ENCODE results near the gene MCCC1. TPM values are rescaled to one million over a fixed set of nuclear protein-coding genes. Genes with fewer than 3 reads are reported as not detected.
"Not testable (repeated sequence)": the region's sequence is repeated elsewhere in the genome, so short reads cannot be mapped to it uniquely, and the experiment has no call there.

MCCC1 gene
- total RNA-seq (2014; rRNA removed; shearing (Covaris generic); ENCODE audit: low replicate concordance) = 5.8 and 7.7 TPM in 2 replicates

DNA sequence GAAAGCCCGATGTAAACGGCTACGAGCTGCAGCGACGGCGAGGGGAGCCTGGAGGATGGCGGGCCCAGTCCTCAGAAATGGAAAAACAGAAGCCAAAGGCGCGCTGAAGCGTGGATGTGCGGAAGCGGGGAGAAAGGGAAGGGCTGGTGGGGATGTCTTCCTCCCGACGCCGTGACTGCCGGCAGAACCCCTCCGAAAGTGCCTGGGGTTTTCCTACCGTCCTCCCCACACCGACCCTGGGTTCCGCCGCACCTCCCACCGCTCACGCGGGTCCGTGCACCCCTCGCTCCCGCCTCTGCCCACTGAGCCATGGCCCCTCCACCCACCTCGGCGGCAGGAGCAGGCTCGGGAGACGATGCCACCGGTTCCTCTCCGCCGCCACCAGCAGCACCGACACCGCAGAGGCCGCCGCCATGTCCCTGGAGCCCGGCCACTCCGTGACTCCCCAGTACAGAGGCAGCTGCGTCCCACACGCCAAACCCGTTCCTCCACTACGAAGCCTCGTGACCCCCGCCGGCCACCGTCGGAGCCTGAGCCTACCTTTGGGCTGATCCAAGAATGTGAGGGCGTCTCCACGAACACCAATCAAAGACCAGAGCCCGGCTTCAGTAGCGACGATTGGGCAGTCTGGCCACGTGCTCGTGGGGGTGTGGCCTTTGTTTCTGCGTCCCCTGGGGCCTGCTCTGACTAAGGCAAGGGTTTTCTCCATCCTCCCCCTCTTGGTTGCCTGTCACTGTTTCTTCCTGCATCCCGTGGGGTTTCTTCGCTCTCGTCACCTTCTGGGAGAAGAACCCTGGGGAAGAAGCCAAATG lies at the start of gene MCCC1:
Gene MCCC1 (minus strand): TSS at position 471 of the 812 bp plus-strand sequence. CDS start 56 bp downstream, at position 415.
- in situ Hi-C loops (cut with HindIII; ENCODE audit: low pct_unique_long_range_greater_than_20kb, low sequenced_read_pairs) = no loop called here
- peak; percentile 98 for DNase-seq (ENCODE audit: low read depth)

DNA sequence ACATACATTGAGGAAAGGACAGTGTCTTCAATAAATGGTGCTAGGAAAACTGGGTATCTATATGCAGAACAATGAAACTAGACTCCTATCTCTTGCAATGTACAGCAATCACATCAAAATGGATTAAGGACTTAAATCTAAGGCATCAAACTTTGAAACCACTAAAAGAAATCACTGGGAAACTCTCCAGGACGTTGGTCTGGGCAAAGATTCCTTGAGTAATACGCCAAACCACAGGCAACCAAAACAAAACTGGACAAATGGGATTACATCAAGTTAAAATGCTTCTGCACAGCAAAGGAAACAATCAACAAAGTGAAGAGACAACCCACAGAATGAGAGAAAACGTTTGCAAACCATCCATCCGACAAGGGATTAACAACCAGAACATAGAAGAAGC lies 48.8 kb upstream of the MCCC1 start:
- in situ Hi-C loops (cut with HindIII; ENCODE audit: low pct_unique_long_range_greater_than_20kb, low sequenced_read_pairs) = no loop called here
- no peak for DNase-seq (ENCODE audit: low read depth)

DNA sequence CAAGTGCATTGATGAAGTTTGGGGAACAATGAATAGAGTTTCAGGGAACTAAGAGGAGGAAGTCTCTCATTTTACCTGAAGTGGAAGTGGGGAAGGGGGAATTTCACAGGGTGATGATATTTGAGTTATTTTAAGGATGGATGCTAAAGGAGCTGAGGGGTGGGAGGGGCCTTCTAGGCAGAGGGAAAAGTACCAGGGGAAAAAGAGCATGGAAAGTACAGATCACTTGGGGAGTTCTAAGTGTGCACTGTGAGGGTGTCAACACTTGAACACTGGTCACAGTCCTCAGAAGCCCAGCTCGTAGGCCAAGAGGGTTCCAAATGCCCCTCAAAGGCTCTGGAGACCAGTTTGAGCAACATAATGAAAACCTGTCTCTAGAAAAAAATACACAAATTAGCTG lies 45.1 kb upstream of the MCCC1 start:
- DNase-seq (ENCODE audit: low read depth) = no peak
- in situ Hi-C loops (cut with HindIII; ENCODE audit: low pct_unique_long_range_greater_than_20kb, low sequenced_read_pairs) = no loop called here

DNA sequence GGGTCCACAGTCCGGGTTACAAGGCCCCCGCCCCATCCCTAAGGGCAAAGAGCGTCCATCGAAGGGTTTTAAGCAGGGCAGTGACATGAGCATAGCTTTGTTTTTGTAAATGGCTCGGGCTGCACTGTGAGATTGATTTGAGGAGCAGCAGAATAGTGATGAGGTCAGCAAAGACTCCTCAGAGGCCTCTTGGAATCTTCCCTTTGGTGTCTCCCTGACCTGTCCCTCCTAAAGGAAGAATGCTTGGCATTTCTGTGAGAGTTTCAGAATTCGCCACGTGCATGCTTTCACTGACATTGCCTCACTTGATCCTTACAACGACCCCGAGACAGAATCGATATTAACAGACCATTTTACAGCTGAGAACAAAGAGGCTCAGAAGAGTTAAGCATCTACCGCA lies 42.9 kb upstream of the MCCC1 start:
- DNase-seq (ENCODE audit: low read depth) = no peak
- in situ Hi-C loops (cut with HindIII; ENCODE audit: low pct_unique_long_range_greater_than_20kb, low sequenced_read_pairs) = no loop called here

DNA sequence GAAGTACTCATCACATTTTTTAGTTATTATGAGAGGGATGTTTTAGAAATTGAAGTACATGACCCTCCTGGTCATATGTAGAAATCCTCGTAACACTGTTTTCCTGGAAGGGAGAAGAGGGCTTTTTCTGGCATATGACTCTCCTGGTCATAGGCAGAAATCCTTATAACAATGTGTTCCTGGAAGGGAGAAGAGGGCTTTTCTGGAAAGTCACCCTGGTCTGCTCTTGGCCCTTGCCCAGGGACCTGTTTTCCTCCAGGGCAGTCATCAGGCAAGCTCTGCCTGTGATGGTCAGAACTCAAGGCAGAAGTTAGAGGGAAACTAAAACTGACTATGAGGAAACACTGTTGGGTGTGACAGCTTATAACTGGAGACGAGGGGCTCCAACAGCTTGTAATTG lies 35.5 kb upstream of the MCCC1 start:
- DNase-seq (ENCODE audit: low read depth) = no peak
- in situ Hi-C loops (cut with HindIII; ENCODE audit: low pct_unique_long_range_greater_than_20kb, low sequenced_read_pairs) = no loop called here

DNA sequence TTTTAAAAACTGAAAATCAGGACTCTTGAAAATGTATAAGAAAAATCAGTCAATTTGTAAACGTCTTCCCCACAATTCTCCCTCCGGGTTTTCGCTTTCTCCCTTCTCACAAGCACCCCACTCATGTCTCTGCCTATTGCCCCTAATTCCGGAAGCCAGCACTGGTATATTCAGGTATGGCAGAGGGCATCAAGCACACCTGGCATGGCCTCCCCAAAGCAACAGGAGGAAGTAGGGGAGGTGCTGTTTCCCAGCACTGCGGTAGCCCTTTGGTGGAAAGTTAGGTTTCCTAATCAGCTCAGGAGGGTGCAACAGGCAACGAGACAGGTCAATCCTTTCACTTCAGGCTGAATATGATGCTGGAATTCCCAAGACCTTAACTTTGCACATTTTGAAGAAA lies 33.1 kb upstream of the MCCC1 start:
- in situ Hi-C loops (cut with HindIII; ENCODE audit: low pct_unique_long_range_greater_than_20kb, low sequenced_read_pairs) = no loop called here
- DNase-seq (ENCODE audit: low read depth) = no peak

DNA sequence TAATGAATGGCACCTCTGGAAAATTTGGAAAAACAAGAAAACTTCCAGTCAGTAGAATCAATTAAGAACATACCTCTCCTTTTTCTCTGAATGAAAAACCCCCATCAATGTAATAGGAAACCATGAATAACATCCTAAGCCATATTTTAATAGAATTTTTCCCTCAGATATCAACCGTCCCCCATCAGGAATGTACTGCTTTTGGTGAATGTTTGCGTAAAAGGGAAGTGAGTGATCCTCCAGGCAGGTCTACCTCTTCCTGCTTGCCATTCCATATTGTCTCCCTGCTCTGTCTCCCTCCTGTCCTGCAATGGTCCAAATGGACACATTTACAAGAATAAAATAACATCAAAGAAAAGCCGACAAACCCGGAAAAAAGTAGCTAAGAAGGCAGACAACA lies 32.4 kb upstream of the MCCC1 start:
- in situ Hi-C loops (cut with HindIII; ENCODE audit: low pct_unique_long_range_greater_than_20kb, low sequenced_read_pairs) = no loop called here
- DNase-seq (ENCODE audit: low read depth) = no peak

DNA sequence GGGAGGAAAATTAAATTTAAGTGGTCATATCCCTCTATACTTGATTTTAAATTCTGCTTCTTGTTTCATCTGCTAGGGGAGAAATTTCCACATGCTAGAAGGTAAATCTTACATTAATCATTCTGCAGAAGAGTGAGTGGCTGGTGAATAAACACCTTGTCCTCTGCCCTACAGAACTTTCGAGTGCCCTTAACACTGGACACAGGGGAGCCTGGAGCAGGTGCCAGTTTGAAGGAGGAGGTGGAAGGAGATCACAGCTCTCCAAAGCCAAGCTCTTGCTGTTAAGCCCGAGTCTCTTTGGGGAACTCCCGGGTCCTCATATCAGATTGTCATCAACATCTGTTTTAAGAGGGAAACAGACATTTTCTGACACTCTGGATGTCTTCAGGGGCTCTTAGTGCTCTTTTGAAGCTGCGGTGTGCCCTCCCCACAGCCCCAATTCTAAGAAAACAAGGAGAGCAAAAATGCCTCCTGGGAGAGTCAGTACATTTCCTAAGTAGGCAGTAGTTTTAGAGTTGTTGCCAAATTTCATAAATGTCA lies 32.0 kb upstream of the MCCC1 start:
- DNase-seq (ENCODE audit: low read depth) = no peak
- in situ Hi-C loops (cut with HindIII; ENCODE audit: low pct_unique_long_range_greater_than_20kb, low sequenced_read_pairs) = no loop called here

DNA sequence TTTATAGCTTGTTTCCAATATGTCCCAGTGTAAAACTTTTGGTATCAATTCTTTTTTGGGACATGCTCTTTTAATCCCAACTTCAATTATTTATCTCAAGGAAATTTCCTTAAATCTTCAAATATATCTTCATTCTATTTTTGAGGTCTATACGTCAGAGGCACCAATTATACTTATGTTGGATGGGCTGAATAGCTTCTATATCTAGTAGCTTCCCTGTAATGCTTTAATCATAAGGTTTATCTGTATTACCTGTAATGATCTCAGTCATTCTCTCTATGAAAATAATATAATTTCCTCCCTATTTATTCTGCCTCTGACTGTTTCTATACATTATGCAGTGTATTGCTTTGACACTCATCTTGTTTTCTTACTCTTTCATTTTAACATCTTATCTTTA lies 29.9 kb upstream of the MCCC1 start:
- in situ Hi-C loops (cut with HindIII; ENCODE audit: low pct_unique_long_range_greater_than_20kb, low sequenced_read_pairs) = no loop called here

DNA sequence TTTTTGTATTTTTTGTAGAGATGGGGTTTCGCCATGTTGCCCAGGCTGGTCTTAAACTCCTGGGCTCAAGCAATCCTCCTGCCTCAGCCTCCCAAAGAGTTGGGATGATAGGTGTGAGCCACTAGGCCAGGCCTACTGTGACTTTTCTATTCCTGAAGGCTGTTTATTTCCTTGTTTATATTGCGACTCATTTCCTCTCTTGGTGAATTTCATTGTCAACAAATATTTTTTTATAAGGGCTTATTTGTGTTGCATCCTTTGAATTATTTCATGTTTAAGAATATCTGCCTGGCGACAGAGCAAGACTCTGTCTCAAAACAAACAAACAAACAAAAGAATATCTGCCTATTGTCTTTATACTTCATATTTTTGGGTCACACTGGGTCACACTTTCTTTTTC lies 29.4 kb upstream of the MCCC1 start:
- DNase-seq (ENCODE audit: low read depth) = no peak
- in situ Hi-C loops (cut with HindIII; ENCODE audit: low pct_unique_long_range_greater_than_20kb, low sequenced_read_pairs) = no loop called here

More for the DNA sequence above, 29.9 kb upstream of the MCCC1 start:
- peak; percentile 5 for DNase-seq (ENCODE audit: low read depth)

DNA sequence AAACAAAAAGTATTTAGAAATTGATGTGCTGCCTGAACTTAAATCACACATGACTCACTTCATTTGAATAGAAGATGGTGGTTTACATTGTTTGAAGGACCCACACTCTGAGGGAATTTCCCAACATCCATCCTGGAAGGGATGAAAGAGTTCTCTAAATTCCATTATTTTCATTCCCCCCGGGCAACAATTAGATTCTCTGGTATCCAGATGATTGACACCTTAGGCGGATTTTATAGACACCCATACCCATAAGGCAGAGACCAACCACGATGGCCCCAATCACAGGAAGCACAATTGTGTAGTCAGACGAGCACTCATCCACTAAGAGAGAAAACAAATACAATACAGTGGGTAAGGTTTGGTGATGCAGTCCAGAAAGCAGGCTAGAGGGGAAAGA lies 24.6 kb upstream of the MCCC1 start:
- in situ Hi-C loops (cut with HindIII; ENCODE audit: low pct_unique_long_range_greater_than_20kb, low sequenced_read_pairs) = no loop called here
- DNase-seq (ENCODE audit: low read depth) = peak; percentile 54

DNA sequence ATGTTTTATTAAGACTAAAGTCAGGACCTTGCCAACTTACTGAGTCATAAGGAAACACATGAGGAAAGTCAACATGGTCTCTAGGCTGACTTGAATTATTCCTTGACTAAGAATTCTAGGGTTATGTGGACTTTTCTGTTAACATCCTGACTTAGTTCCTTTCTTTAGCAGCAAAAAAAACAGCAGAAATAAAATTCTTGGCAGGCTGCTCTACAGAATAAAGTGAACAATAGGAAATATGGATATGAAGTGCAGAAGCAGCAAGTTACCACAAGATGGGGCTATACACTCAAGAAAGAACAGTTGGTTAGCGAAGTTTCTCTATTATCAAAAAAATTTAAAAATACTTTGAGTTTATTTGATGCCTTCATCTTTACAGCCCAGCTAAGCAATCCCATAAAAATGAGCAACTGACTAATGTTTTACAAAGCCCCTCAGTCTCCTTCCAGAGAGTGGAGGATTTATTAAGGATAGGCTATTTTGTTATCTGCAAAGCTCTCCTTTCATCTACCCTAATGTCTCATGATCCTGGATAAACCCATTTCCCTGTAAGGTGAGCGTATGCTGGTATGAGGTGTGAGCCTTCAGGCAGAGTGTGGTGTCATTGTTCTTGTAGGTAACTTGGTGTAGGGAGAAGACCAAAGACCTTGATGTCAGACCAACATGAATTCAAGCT lies 23.1 kb upstream of the MCCC1 start:
- DNase-seq (ENCODE audit: low read depth) = peak; percentile 66
- in situ Hi-C loops (cut with HindIII; ENCODE audit: low pct_unique_long_range_greater_than_20kb, low sequenced_read_pairs) = no loop called here

DNA sequence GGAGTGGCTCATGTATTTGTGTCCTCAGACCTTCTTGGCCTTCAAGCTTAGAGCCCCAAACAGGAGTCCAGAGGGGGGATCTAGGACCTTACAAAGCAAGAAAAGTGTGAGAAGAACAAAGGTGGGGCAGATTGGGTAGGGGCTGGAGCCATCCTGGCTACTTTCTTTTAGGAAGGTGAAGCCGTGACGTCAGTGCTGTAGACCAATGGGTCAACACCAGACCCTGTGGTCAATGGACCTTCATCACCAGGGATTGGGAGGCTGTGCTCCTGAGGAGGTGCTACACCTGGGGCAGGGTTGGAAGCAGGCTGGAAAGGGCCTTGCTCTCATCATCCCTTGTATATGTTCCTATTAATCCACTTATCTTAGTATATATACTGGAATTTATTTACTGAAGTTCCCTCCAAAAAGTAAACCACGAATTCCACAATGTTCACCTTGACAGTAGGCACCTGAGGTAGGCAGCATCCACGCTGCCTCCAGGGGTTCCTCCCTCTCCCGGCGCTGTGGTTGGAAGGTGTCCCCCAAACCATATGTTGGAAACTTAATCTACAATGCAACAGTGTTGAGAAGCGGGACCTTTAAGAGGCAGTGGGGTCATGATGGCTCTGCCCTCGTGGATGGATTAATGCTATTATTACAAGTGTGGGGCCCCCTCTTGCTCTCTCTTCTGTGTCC lies 21.4 kb upstream of the MCCC1 start:
- DNase-seq (ENCODE audit: low read depth) = no peak
- in situ Hi-C loops (cut with HindIII; ENCODE audit: low pct_unique_long_range_greater_than_20kb, low sequenced_read_pairs) = no loop called here

DNA sequence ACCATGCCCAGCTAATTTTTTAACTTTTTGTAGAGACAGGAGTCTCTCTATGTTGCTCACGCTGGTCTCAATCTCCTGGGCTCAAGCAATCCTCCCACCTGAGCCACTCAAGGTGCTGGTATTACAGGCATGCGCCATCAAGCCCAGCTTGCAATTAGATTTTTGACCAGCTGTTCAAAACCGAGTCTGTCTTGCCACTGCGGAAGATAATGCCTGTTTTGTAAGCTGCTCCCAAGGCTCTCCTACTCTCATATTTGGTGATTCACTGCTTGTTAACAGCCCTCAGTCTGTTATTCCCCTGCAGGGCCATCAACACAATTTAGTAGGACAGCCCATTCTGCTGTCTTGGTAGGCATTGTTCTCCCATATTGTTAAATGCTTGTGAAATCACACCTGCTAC lies 17.8 kb upstream of the MCCC1 start:
- in situ Hi-C loops (cut with HindIII; ENCODE audit: low pct_unique_long_range_greater_than_20kb, low sequenced_read_pairs) = no loop called here

DNA sequence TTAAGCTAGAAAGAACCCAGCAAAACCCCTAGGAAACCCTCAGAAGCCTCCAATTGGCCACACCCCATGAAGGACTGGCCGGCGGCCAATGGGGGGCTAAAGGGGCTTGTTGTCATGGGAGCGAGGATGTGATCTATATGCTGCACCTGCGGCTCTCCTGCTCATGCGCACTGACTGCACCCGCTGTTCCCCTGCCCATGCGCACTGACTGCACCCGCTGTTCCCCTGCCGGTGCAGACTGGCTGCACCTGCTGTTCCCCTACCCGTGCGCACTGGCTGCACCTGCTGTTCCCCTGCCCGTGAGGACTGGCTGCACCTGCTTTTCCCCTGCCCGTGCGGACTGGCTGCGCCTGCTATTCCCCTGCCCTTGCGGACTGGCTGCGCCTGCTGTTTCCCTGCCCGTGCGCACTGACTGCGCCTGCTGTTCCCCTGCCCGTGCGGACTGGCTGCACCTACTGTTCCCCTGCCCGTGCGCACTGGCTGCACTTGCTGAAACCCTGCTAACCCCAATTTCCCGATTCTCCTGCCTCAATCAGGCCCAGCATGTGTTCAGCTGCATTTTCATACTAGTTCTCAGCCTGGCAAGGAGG lies 16.8 kb upstream of the MCCC1 start:
- in situ Hi-C loops (cut with HindIII; ENCODE audit: low pct_unique_long_range_greater_than_20kb, low sequenced_read_pairs) = no loop called here

More for the DNA sequence above, 17.8 kb upstream of the MCCC1 start:
- no peak for DNase-seq (ENCODE audit: low read depth)

DNA sequence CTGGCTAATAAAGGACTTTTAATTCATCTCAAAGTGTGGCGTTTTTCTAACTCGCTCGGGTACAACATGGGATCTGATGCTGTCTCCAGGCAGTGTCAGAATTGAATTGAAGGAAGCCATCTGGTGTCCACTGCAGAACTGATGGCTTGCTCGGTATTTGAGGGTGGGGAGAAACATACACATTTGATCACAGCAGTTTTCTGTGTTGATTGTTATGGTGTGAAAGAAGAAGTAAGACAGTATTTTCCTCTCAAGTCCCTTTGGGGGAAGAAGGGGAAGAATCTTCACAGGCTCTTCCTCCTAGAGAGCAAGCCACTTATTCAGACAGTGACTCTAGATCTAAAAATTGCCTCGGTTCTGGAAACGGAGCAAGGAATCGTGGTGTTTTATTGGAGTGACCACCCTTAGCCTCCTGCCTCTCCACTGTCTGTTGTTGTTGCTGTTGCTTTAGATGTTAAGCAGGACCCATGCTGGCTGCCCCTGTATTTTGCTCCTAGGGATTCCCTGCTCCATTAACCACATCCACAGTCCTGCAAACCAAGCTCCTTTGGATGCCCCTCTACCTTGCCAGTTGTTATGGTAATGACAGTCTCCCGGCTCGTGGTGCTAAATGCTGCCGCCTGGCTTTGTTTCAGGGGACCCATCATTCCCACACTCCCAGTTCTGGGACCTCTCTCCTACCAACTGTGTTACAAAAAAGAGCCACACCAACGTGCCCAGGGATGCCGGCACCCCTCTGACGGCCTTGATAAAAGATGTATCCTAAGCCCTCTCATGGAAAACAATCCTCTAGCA lies 15.3 kb upstream of the MCCC1 start:
- in situ Hi-C loops (cut with HindIII; ENCODE audit: low pct_unique_long_range_greater_than_20kb, low sequenced_read_pairs) = no loop called here
- no peak for DNase-seq (ENCODE audit: low read depth)

More for the DNA sequence above, 16.8 kb upstream of the MCCC1 start:
- DNase-seq (ENCODE audit: low read depth) = no peak

DNA sequence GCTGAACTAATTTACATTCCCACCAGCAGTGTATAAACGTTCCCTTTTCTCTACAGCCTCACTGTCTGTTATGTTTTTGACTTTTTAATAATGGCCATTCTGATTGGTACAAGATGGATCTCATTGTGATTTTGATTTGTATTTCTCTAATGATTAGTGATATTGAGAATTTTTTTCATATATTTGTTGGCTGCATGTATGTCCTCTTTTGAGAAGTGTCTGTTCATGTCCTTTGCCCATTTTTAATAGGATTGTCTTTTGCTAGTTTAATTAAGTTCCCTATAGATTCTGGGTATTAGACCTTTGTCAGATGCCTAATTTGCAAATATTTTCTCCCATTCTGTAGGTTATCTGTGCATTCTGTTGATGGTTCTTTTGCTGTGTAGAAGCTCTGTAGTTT lies 10.6 kb upstream of the MCCC1 start:
- DNase-seq (ENCODE audit: low read depth); in situ Hi-C loops (cut with HindIII; ENCODE audit: low pct_unique_long_range_greater_than_20kb, low sequenced_read_pairs): not testable (repeated sequence)

DNA sequence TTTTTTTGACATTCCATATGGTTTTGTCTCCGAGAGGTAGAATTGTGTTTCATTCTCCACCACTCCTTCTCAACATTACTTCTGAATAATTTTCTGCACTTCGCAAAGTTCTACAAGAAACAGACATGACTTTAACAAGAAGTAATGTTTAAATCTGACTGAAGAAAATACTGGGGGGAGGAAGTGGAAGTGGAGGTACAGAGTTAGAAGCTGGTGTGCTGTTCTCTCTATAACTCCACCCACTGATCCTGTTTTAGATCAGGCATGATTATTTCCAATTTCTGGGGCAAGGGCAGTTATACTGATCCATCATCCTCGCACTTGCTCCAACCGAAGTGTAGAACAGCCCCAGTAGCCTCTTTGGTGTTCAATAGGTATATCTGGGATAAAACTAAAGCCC lies 9.2 kb upstream of the MCCC1 start:
- in situ Hi-C loops (cut with HindIII; ENCODE audit: low pct_unique_long_range_greater_than_20kb, low sequenced_read_pairs) = no loop called here
- no peak for DNase-seq (ENCODE audit: low read depth)
